Measurements from ENCODE around the gene BBX.
A peak's percentile ranks its signal among the peaks of the same experiment; 100 is the strongest.

BBX gene

DNA sequence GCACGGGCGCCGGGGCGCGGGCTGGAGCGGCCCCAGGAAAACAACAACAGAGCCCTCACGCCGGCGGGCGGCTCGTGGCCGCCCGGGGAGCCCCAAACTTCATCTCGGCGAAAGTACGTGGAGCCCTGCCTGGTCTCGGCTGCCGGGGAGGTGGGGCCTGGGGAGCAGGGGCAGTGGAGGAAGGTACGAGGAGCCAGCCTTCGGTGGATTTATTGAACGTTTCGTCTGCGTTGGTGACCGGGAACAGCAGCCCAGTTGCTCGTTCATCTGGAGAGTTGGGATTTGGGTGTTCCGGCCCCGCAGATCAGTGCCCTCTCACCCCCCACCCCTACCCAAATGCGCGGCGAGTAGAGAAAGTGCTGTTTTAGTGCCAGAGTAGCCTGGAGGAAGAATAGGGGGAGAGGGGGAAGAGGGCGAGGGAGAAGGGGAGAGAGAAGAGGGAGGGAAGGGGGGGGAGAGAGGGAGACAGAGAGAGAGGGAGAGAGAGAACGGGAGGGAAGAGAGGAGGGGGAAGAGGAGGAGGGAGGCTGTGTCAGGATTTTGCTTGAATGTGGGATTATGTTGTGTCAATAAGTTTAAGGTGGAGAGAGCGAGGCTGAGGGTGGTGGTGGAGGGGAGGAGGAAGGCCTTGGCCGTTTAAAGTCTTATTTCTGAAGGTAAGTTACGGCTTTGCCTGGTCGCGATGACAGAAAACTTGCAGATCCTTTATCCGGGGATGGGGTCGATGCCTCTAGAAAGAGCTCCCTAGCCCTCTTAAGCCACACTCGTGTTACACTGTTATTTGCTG lies 970 bp downstream of the BBX start:
- peak overlapping the region; percentile 92 for H3K27ac Mint-ChIP-seq
- H3K4me1 Mint-ChIP-seq (ENCODE audit: low read depth): peaks cover 33% of the 10 kb centered on the region
- H3K36me3 Mint-ChIP-seq (ENCODE audit: low read depth): peaks cover 32% of the 10 kb centered on the region
- DNase-seq: peak; percentile 82
- no peaks in the 10 kb centered on the region for H3K27me3 Mint-ChIP-seq
- no peaks in the 10 kb centered on the region for H3K9me3 Mint-ChIP-seq
- H3K4me3 Mint-ChIP-seq: peak overlapping the region; percentile 96

- H3K4me3 Mint-ChIP-seq: peak overlapping the region; percentile 96
- no peaks in the 10 kb centered on the region for H3K27me3 Mint-ChIP-seq
- H3K4me1 Mint-ChIP-seq (ENCODE audit: low read depth): peaks cover 36% of the 10 kb centered on the region
- DNase-seq: no peak
- H3K9me3 Mint-ChIP-seq: no peaks in the 10 kb centered on the region
- H3K27ac Mint-ChIP-seq: peak overlapping the region; percentile 92
- H3K36me3 Mint-ChIP-seq (ENCODE audit: low read depth): peaks cover 32% of the 10 kb centered on the region
Observed at GRCh38 chr3:107524326-107524840, 1.6 kb downstream of the BBX start.

GRCh38 chr3:107524841-107525643 lies 2.3 kb downstream of the BBX start:
- peaks cover 39% of the 10 kb centered on the region for H3K4me1 Mint-ChIP-seq (ENCODE audit: low read depth)
- H3K4me3 Mint-ChIP-seq: peak overlapping the region; percentile 96
- H3K27ac Mint-ChIP-seq: peak overlapping the region; percentile 96
- H3K36me3 Mint-ChIP-seq (ENCODE audit: low read depth): peaks cover 35% of the 10 kb centered on the region
- peak; percentile 71 for DNase-seq
- H3K9me3 Mint-ChIP-seq: no peaks in the 10 kb centered on the region
- no peaks in the 10 kb centered on the region for H3K27me3 Mint-ChIP-seq

GRCh38 chr3:107525644-107526305 lies 3.0 kb downstream of the BBX start:
- peak; percentile 65 for DNase-seq
- H3K36me3 Mint-ChIP-seq (ENCODE audit: low read depth): peaks cover 36% of the 10 kb centered on the region
- no peaks in the 10 kb centered on the region for H3K27me3 Mint-ChIP-seq
- H3K4me3 Mint-ChIP-seq: peak overlapping the region; percentile 95
- H3K4me1 Mint-ChIP-seq (ENCODE audit: low read depth): peaks cover 40% of the 10 kb centered on the region
- H3K27ac Mint-ChIP-seq: peak overlapping the region; percentile 96
- H3K9me3 Mint-ChIP-seq: no peaks in the 10 kb centered on the region

- Mint-ChIP-seq H3K27ac (no peak overlapping the region), H3K4me1 (ENCODE audit: low read depth) (peaks cover 35% of the 10 kb centered on the region), H3K27me3 (no peaks in the 10 kb centered on the region), H3K4me3 (no peak overlapping the region), H3K9me3 (no peaks in the 10 kb centered on the region), H3K36me3 (ENCODE audit: low read depth) (peaks cover 40% of the 10 kb centered on the region)
- no peak for DNase-seq
Observed at GRCh38 chr3:107531917-107532469, 9.2 kb downstream of the BBX start.

GRCh38 chr3:107540857-107541256 lies 18.1 kb downstream of the BBX start:
- Mint-ChIP-seq H3K4me1 (ENCODE audit: low read depth) (peaks cover 28% of the 10 kb centered on the region), H3K27ac (no peak overlapping the region), H3K9me3 (no peaks in the 10 kb centered on the region), H3K27me3 (no peaks in the 10 kb centered on the region), H3K4me3 (no peak overlapping the region), H3K36me3 (ENCODE audit: low read depth) (peaks cover 15% of the 10 kb centered on the region)
- no peak for DNase-seq

DNA sequence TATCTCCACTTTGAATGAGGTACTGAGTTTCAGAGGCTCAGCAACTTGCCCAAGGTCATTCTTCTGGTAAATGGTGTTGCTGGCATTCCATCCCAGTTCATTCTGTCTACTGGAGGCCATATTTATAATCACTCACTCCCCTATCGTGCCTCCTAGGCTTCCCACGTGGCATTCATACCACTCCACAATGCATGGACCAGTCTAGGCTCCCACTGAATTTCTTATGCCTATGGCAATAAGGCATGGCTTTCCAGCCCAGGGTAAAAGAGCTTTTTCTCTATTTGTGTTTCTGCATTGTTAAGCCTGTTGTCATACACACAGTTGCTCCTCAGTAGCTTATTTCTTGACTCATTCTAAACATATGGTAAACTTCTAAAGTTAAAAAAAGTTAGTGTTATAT lies 19.9 kb downstream of the BBX start:
- H3K4me1 Mint-ChIP-seq (ENCODE audit: low read depth): peaks cover 35% of the 10 kb centered on the region
- no peaks in the 10 kb centered on the region for H3K27me3 Mint-ChIP-seq
- H3K9me3 Mint-ChIP-seq: no peaks in the 10 kb centered on the region
- no peak overlapping the region for H3K27ac Mint-ChIP-seq
- H3K4me3 Mint-ChIP-seq: no peak overlapping the region
- DNase-seq: no peak
- peaks cover 8% of the 10 kb centered on the region for H3K36me3 Mint-ChIP-seq (ENCODE audit: low read depth)

DNA sequence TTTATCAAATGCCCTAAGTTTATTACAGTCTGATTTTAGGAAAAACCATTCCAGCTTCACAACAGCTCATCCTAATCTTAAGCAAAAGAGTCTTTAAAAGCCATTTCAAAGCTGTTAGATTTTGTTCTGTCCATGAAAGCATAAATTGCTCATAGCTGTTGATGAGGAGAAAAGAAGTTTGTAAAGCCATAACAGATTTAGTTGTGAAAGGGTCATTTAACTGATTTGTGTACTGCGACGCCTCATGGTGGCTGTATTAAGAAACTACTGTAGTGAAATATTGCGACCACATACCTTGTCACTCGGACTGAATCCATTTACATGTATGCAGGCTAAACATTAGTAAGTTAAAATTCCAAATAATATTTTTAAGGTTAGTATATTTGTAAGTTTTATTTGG lies 20.9 kb downstream of the BBX start:
- peaks cover 3% of the 10 kb centered on the region for H3K9me3 Mint-ChIP-seq
- H3K27ac Mint-ChIP-seq: no peak overlapping the region
- no peak for DNase-seq
- H3K4me3 Mint-ChIP-seq: no peak overlapping the region
- peaks cover 13% of the 10 kb centered on the region for H3K36me3 Mint-ChIP-seq (ENCODE audit: low read depth)
- H3K4me1 Mint-ChIP-seq (ENCODE audit: low read depth): peaks cover 37% of the 10 kb centered on the region
- no peaks in the 10 kb centered on the region for H3K27me3 Mint-ChIP-seq

DNA sequence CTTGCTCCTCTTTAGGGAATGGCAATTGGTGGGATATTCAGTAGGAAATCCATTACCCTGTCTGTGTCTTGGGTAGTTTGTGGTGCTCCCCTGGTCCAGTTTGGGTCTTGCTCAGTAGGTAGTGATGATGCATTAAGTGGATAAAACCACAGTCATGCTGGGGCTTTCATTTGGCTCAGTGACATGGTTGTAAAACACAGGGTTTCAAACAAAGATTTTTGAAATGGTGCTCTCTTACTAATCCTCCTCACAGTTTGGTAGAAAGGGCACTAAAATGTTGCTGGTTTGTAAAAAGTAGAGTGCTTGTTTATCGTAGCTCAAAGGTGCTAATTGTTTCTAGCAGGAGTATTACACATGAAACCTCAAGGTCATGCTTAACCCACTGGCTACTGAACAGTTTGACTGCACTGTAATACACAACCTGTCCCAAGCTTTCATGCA lies 22.9 kb downstream of the BBX start:
- Mint-ChIP-seq H3K27me3 (no peaks in the 10 kb centered on the region), H3K27ac (no peak overlapping the region), H3K4me1 (ENCODE audit: low read depth) (peaks cover 35% of the 10 kb centered on the region)

GRCh38 chr3:107548601-107549000 lies 25.8 kb downstream of the BBX start:
- H3K9me3 Mint-ChIP-seq: peaks cover 5% of the 10 kb centered on the region
- H3K27me3 Mint-ChIP-seq: no peaks in the 10 kb centered on the region
- no peak overlapping the region for H3K27ac Mint-ChIP-seq
- H3K4me3 Mint-ChIP-seq: no peak overlapping the region
- no peak for DNase-seq
- peaks cover 28% of the 10 kb centered on the region for H3K36me3 Mint-ChIP-seq (ENCODE audit: low read depth)
- peaks cover 38% of the 10 kb centered on the region for H3K4me1 Mint-ChIP-seq (ENCODE audit: low read depth)

More for the DNA sequence above, 22.9 kb downstream of the BBX start:
- Mint-ChIP-seq H3K9me3 (peaks cover 5% of the 10 kb centered on the region), H3K36me3 (ENCODE audit: low read depth) (peaks cover 27% of the 10 kb centered on the region), H3K4me3 (no peak overlapping the region)
- DNase-seq: no peak

GRCh38 chr3:107555359-107555758 lies 32.6 kb downstream of the BBX start:
- Mint-ChIP-seq H3K27ac (no peak overlapping the region), H3K9me3 (no peaks in the 10 kb centered on the region), H3K27me3 (no peaks in the 10 kb centered on the region), H3K36me3 (ENCODE audit: low read depth) (peaks cover 8% of the 10 kb centered on the region), H3K4me1 (ENCODE audit: low read depth) (peaks cover 58% of the 10 kb centered on the region), H3K4me3 (no peak overlapping the region)
- no peak for DNase-seq

GRCh38 chr3:107557743-107558142 lies 35.0 kb downstream of the BBX start:
- DNase-seq: no peak
- Mint-ChIP-seq H3K27me3 (no peaks in the 10 kb centered on the region), H3K4me3 (no peak overlapping the region), H3K9me3 (no peaks in the 10 kb centered on the region), H3K36me3 (ENCODE audit: low read depth) (peaks cover 3% of the 10 kb centered on the region), H3K4me1 (ENCODE audit: low read depth) (peaks cover 63% of the 10 kb centered on the region), H3K27ac (no peak overlapping the region)

- no peak overlapping the region for H3K4me3 Mint-ChIP-seq
- no peak overlapping the region for H3K27ac Mint-ChIP-seq
Observed at GRCh38 chr3:107560166-107560565, 37.4 kb downstream of the BBX start.

DNA sequence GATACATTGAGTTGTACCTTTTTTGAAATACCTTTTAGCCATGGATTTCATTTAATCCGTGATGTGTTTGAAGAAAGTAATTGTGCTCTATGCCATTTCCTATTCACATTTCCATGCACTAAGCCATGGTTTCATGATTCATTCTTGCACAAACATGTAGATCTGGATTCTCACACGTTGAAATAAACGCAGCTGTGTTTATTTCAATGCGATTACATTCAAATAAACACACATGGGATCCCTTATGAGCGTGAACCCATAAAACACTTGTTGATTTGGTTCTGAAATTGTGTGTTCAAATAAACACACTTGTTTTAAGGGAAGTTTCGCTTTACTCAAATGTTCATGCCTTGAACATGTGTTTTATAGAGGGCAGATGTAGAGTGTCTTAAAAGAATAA lies 39.2 kb downstream of the BBX start:
- H3K4me3 Mint-ChIP-seq: no peak overlapping the region
- no peaks in the 10 kb centered on the region for H3K36me3 Mint-ChIP-seq (ENCODE audit: low read depth)
- no peak for DNase-seq
- peaks cover 62% of the 10 kb centered on the region for H3K4me1 Mint-ChIP-seq (ENCODE audit: low read depth)
- H3K27me3 Mint-ChIP-seq: no peaks in the 10 kb centered on the region
- no peak overlapping the region for H3K27ac Mint-ChIP-seq
- no peaks in the 10 kb centered on the region for H3K9me3 Mint-ChIP-seq

More at GRCh38 chr3:107560166-107560565, 37.4 kb downstream of the BBX start:
- no peaks in the 10 kb centered on the region for H3K36me3 Mint-ChIP-seq (ENCODE audit: low read depth)
- no peak for DNase-seq
- H3K27me3 Mint-ChIP-seq: no peaks in the 10 kb centered on the region
- H3K9me3 Mint-ChIP-seq: no peaks in the 10 kb centered on the region
- peaks cover 65% of the 10 kb centered on the region for H3K4me1 Mint-ChIP-seq (ENCODE audit: low read depth)
